SK-N-MC (cell line): Measurements from ENCODE around the gene IFT80.
"Not testable (repeated sequence)": the region's sequence is repeated elsewhere in the genome, so short reads cannot be mapped to it uniquely, and the experiment has no call there.

Experiments
- EZH2 ChIP-seq: fragments of 200-600 bp; sonication (generic); IDR thresholded peaks from one replicate; pipeline ENCODE4 v1.6.1; 2017; ENCODE audit warnings: antibody characterized with exemption
- FOXP2 ChIP-seq: optimal IDR thresholded peaks from 2 replicates; pipeline ENCODE3; 2011; ENCODE audit warnings: mild to moderate bottlenecking, moderate library complexity; ENCODE audit not compliant: insufficient read depth; ENCODE audit errors: extremely low read length, control extremely low read depth
- POLR2AphosphoS5 ChIP-seq: IDR thresholded peaks from 2 replicates; pipeline ENCODE4 v1.6.1; 2012; ENCODE audit warnings: mild to moderate bottlenecking, low read depth, low read length, borderline replicate concordance

GRCh38 chr3:160362896-160363295 lies 36.1 kb downstream of the IFT80 start:
- not testable (repeated sequence) for TF ChIP-seq EZH2, POLR2AphosphoS5, FOXP2
